ENCODE measurements around the gene MEGF11.

The MEGF11 gene

DNA sequence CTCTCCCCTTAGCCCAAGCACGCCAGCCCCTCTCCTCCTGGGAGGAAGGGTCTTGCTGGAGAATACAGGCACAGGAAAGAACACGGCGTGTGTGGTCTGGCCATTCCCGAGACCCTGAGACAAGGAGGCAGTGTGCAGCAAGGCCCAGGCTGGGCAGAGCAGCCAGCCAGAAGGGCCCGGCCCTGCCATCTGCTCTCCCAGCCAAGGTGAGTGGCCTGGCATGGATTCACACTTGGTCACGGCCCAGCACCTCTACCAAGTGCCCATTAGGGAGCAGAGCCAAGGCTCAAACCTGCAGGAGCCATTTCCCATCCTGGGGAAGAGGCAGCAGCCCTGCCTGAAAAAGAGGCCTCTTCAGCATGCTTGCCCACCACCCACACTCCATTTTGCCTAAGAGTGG lies 28.6 kb downstream of the MEGF11 start:
- TF ChIP-seq ELF4 (IDR thresholded peaks at IDR 0.05) = no peak
- TF ChIP-seq SUZ12 (IDR thresholded peaks at IDR 0.05) = no peak
- no peak for TF ChIP-seq SP1 (IDR thresholded peaks at IDR 0.05)
- no peak for TF ChIP-seq FOXK2 (IDR thresholded peaks at IDR 0.05)
- no peak for TF ChIP-seq HDGF (IDR thresholded peaks at IDR 0.05; ENCODE audit: borderline replicate concordance)
- no peak for TF ChIP-seq BHLHE40 (IDR thresholded peaks at IDR 0.05; ENCODE audit: borderline replicate concordance)
- TF ChIP-seq, protein P1, sequence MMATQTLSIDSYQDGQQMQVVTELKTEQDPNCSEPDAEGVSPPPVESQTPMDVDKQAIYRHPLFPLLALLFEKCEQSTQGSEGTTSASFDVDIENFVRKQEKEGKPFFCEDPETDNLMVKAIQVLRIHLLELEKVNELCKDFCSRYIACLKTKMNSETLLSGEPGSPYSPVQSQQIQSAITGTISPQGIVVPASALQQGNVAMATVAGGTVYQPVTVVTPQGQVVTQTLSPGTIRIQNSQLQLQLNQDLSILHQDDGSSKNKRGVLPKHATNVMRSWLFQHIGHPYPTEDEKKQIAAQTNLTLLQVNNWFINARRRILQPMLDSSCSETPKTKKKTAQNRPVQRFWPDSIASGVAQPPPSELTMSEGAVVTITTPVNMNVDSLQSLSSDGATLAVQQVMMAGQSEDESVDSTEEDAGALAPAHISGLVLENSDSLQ (IDR thresholded peaks at IDR 0.05) = no peak
- no peak for DNase-seq (ENCODE audit: extremely low spot score)
- ChIA-PET CTCF (no interaction called here), POLR2A (no interaction called here)

DNA sequence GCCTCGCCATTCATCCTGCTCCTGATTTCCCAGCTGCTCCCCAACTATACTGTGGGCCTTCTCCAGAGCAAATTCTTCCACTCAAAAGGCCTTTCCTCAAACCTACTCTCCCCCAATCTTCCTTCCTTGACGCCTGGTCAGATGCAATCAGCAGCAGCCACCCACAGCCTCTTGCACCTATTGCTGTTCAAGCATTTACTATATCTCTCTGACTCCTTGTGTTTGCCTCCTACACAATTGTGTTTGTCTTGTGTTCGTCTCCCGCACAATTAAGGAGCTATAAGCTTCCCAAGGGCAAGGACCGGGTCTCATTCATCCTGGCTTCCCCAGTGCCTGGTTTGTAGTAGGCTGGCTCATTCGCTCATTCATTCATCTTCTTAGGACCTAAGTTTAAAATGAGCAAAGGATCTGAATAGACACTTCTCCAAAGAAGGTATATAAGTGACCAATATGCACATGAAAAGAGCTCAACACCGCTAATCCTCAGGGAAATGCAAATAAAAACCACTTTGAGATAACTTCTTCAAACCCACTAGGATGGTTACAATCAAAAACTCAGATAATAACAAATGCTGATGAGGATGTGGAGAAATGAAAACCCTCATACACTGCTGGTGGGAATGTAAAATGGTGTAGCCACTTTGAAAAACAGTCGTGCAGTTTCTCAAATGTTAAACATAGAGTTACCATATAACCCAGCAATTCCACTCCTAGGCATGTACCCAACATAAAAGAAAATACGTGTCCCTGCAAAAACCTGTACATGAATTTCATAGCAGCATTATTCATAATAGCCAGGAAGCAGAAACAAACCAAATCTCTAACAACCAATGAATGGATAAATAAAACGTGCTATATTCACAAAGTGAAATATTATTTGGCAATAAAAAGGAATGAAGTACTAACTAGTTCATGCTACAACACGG lies 31.0 kb downstream of the MEGF11 start:
- POLR2A ChIA-PET = no interaction called here
- CTCF ChIA-PET = no interaction called here
- TF ChIP-seq BHLHE40 (IDR thresholded peaks at IDR 0.05; ENCODE audit: borderline replicate concordance) = no peak
- no peak for TF ChIP-seq FOXA1 (IDR thresholded peaks at IDR 0.05)
- no peak for TF ChIP-seq TARDBP (IDR thresholded peaks at IDR 0.05)
- TF ChIP-seq HDGF (IDR thresholded peaks at IDR 0.05; ENCODE audit: borderline replicate concordance) = no peak
- TF ChIP-seq FOXK2 (IDR thresholded peaks at IDR 0.05) = no peak
- no peak for TF ChIP-seq NFRKB (IDR thresholded peaks at IDR 0.05)
- TF ChIP-seq L3MBTL2 (conservative IDR thresholded peaks at IDR 0.05) = no peak
- TF ChIP-seq SP1 (IDR thresholded peaks at IDR 0.05) = no peak
- no peak for TF ChIP-seq ZNF384 (IDR thresholded peaks at IDR 0.05)
- TF ChIP-seq, protein P1 (IDR thresholded peaks at IDR 0.05) = no peak
- TF ChIP-seq ELF4 (IDR thresholded peaks at IDR 0.05) = no peak
- no peak for TF ChIP-seq ARNT (IDR thresholded peaks at IDR 0.05)
- no peak for TF ChIP-seq CTBP1 (IDR thresholded peaks at IDR 0.05; ENCODE audit: borderline replicate concordance)
- no peak for TF ChIP-seq FOXM1 (IDR thresholded peaks at IDR 0.05; ENCODE audit: borderline replicate concordance)
- TF ChIP-seq LEF1 (IDR thresholded peaks at IDR 0.05; ENCODE audit: borderline replicate concordance) = no peak
- no peak for TF ChIP-seq SUZ12 (IDR thresholded peaks at IDR 0.05)
- no peak for DNase-seq (ENCODE audit: extremely low spot score)

DNA sequence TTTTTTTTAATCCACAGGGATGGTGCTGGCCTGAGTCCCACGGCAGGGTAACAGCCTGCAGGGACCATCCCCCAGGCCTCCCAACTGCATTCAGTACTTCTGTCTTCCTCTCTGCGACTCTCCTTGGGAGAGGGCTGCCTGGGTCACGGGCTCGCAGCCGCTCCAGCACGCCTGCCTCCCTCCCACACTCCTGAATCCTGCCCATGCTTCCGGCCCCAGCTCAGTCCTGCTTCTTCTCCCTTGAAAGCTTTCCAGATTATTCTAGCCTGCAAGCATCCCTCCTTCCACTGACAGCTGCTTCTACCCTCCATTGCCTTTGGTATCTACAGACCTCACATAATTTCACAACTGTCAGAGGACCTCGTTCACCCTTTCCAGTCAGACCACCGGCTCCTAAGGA lies 32.4 kb downstream of the MEGF11 start:
- CTCF ChIA-PET = no interaction called here

DNA sequence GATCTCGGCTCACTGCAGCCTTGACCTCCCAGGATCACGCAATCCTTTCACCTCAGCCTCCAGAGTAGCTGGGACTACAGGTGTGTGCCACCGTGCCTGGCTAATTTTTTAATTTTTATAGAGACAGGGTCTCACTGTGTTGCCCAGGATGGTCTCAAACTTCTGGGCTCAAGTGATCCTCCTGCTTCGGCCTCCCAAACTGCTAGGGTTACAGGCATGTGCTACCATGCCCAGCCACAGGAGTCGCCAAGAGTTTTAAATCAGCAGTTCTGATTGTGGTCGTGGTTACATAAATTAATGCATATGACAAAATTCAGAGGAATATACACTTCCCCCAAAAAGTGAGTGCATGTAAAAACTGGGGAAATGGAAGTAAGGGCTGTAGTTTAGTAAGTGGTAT lies 32.9 kb downstream of the MEGF11 start:
- POLR2A ChIA-PET = no interaction called here
- no peak for DNase-seq (ENCODE audit: extremely low spot score)
- no peak for TF ChIP-seq ELF4 (IDR thresholded peaks at IDR 0.05)
- no peak for TF ChIP-seq NFRKB (IDR thresholded peaks at IDR 0.05)
- no peak for TF ChIP-seq BHLHE40 (IDR thresholded peaks at IDR 0.05; ENCODE audit: borderline replicate concordance)
- no peak for TF ChIP-seq ARNT (IDR thresholded peaks at IDR 0.05)
- no peak for TF ChIP-seq CTBP1 (IDR thresholded peaks at IDR 0.05; ENCODE audit: borderline replicate concordance)
- no peak for TF ChIP-seq HDGF (IDR thresholded peaks at IDR 0.05; ENCODE audit: borderline replicate concordance)
- no peak for TF ChIP-seq L3MBTL2 (conservative IDR thresholded peaks at IDR 0.05)
- no peak for TF ChIP-seq LEF1 (IDR thresholded peaks at IDR 0.05; ENCODE audit: borderline replicate concordance)
- no peak for TF ChIP-seq TARDBP (IDR thresholded peaks at IDR 0.05)
- no peak for TF ChIP-seq FOXM1 (IDR thresholded peaks at IDR 0.05; ENCODE audit: borderline replicate concordance)
- no peak for TF ChIP-seq FOXA1 (IDR thresholded peaks at IDR 0.05)
- TF ChIP-seq SUZ12 (IDR thresholded peaks at IDR 0.05) = no peak
- TF ChIP-seq, protein P1 (IDR thresholded peaks at IDR 0.05) = no peak
- no peak for TF ChIP-seq FOXK2 (IDR thresholded peaks at IDR 0.05)
- TF ChIP-seq ZNF384 (IDR thresholded peaks at IDR 0.05) = no peak
- no peak for TF ChIP-seq SP1 (IDR thresholded peaks at IDR 0.05)
- CTCF ChIA-PET = no interaction called here

More for the DNA sequence above, 32.4 kb downstream of the MEGF11 start:
- POLR2A ChIA-PET = no interaction called here
- no peak for DNase-seq (ENCODE audit: extremely low spot score)
- TF ChIP-seq LEF1 (IDR thresholded peaks at IDR 0.05; ENCODE audit: borderline replicate concordance) = no peak

DNA sequence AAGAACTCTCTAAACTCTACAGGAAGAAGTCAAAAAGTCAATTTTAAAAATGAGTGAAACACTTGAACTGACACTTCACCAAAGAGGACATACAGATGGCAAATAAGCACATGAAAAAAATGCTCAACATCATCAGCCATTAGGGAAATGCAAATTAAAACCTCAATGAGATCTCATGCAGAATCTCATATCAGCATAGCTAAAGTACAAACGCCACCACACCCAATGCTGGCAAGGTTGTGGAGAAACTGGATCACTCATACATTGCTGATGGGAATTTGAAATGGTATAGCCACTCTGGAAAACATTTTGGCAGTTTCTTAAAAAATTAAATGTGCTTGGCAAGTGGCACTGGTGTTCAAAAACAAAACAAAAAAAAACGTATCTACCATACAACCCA lies 34.2 kb downstream of the MEGF11 start:
- TF ChIP-seq CTBP1 (IDR thresholded peaks at IDR 0.05; ENCODE audit: borderline replicate concordance) (no peak), SUZ12 (IDR thresholded peaks at IDR 0.05) (no peak), BHLHE40 (IDR thresholded peaks at IDR 0.05; ENCODE audit: borderline replicate concordance) (no peak), L3MBTL2 (conservative IDR thresholded peaks at IDR 0.05) (no peak), ARNT (IDR thresholded peaks at IDR 0.05) (no peak), NFRKB (IDR thresholded peaks at IDR 0.05) (no peak), FOXM1 (IDR thresholded peaks at IDR 0.05; ENCODE audit: borderline replicate concordance) (no peak), TARDBP (IDR thresholded peaks at IDR 0.05) (no peak), FOXK2 (IDR thresholded peaks at IDR 0.05) (no peak), LEF1 (IDR thresholded peaks at IDR 0.05; ENCODE audit: borderline replicate concordance) (no peak), HDGF (IDR thresholded peaks at IDR 0.05; ENCODE audit: borderline replicate concordance) (no peak), FOXA1 (IDR thresholded peaks at IDR 0.05) (no peak)
- TF ChIP-seq, protein P1 (IDR thresholded peaks at IDR 0.05) = no peak
- no peak for DNase-seq (ENCODE audit: extremely low spot score)
- ChIA-PET POLR2A (no interaction called here), CTCF (interaction anchor here (0.7 to 1.1 kb wide), 2 partner anchors 12 to 29 kb away, joined by 3 to 7 read pairs; no protein-coding TSS in a partner anchor)
